NCI-H748 (cell line): Measurements from ENCODE around the gene HDLBP.

Source experiments
- DNase-seq: peaks from one replicate; lab custom pipeline; 2025; ENCODE audit not compliant: unreplicated experiment; lab: John Stamatoyannopoulos, UW

Gene HDLBP

GRCh38 chr2:241315093-241315878, at the start of gene HDLBP:
Gene HDLBP (minus strand): TSS chr2:241315672. CDS start chr2:241266869, 48,803 bp downstream.
- DNase-seq, result peak; percentile 98

- DNase-seq, result no peak
These were observed 49.3 kb upstream of the HDLBP start for GRCh38 chr2:241364781-241365180.

GRCh38 chr2:241363426-241363825, 48.0 kb upstream of the HDLBP start:
- no peak for DNase-seq

GRCh38 chr2:241359481-241360045, 44.1 kb upstream of the HDLBP start:
- no peak for DNase-seq

- DNase-seq, result no peak
These were observed 43.0 kb upstream of the HDLBP start for GRCh38 chr2:241358470-241358869.

GRCh38 chr2:241357531-241357930, 42.1 kb upstream of the HDLBP start:
- DNase-seq, result no peak

- peak; percentile 29 for DNase-seq
These were observed 41.4 kb upstream of the HDLBP start for GRCh38 chr2:241356871-241357260.

GRCh38 chr2:241355983-241356870, 40.8 kb upstream of the HDLBP start, which contains the start of gene FARP2:
Gene FARP2 (plus strand): TSS chr2:241356285. CDS start chr2:241373108, 16,823 bp downstream.
- DNase-seq, result peak; percentile 99

- peak; percentile 87 for DNase-seq
These were observed 39.5 kb upstream of the HDLBP start for GRCh38 chr2:241354668-241355658.

- DNase-seq, result no peak
These were observed 36.8 kb upstream of the HDLBP start for GRCh38 chr2:241352227-241352626.

GRCh38 chr2:241351640-241352031, 36.2 kb upstream of the HDLBP start:
- DNase-seq, result no peak

- no peak for DNase-seq
These were observed 35.6 kb upstream of the HDLBP start for GRCh38 chr2:241350878-241351639.

GRCh38 chr2:241350530-241350877, 35.0 kb upstream of the HDLBP start:
- no peak for DNase-seq

- no peak for DNase-seq
These were observed 34.5 kb upstream of the HDLBP start for GRCh38 chr2:241349941-241350340.

- DNase-seq, result no peak
These were observed 29.6 kb upstream of the HDLBP start for GRCh38 chr2:241344925-241345651.

GRCh38 chr2:241340631-241341163, 25.2 kb upstream of the HDLBP start:
- DNase-seq, result no peak

GRCh38 chr2:241339839-241340630, 24.6 kb upstream of the HDLBP start:
- no peak for DNase-seq

- DNase-seq, result no peak
These were observed 19.3 kb upstream of the HDLBP start for GRCh38 chr2:241334813-241335212.
